GM21576 (cell line): ENCODE results near the gene STK17B.
"Not testable (repeated sequence)": the region's sequence is repeated elsewhere in the genome, so short reads cannot be mapped to it uniquely, and the experiment has no call there.

ENCODE experiments used
- ATAC-seq: cut with Tn5 transposase; IDR thresholded peaks from one replicate; pipeline ENCODE4 v1.9.1; 2021; ENCODE audit warnings: mild to moderate bottlenecking, moderate library complexity; ENCODE audit not compliant: unreplicated experiment

Gene STK17B

DNA sequence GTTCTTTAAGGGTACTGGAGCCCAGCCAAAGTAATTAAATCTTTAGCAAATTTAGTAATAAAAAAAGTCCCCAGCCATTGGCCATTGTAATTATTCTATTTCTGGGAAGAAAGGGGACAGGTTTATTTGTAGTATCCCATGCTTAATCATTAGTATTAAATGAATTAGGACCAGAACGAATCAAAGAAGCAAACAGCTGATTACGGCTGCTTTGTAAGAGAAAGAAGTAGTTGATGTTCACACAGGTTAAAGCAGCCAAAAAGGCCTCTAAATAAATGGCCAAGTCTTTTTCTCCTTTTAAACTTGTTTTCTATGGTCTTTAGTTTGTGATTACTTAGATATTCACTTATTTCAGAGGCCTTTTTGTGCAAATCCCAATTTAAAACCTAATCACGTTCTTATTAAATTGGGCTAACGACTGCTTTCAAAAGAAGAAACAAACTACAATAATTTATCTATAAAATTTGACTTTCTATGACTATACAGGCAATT is 54.1 kb downstream of the STK17B start:
- ATAC-seq = no peak

GRCh38 chr2:196113061-196113974 is 58.1 kb downstream of the STK17B start:
- ATAC-seq = no peak

GRCh38 chr2:196112418-196113034 is 58.9 kb downstream of the STK17B start:
- ATAC-seq = no peak

GRCh38 chr2:196108604-196109003 is 62.8 kb downstream of the STK17B start:
- ATAC-seq = no peak

DNA sequence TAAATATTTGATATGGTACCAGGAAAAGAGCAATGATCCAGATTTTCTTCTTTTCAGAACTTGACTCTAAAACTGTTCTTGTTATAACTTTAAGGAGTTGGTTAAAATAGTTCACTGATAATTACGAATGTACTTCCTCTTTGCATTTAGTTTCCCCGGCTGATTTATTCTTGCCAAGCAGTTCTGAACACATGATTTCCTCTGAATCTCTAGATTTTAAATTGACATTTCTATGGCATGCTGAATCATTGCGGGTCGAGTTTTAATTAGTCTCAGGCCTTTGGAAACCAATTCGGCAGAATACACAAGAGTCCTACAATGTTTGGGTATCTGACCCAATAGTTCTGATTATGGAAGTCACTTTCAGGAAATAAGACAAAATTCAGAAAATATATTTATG is 65.4 kb downstream of the STK17B start:
- no peak for ATAC-seq

DNA sequence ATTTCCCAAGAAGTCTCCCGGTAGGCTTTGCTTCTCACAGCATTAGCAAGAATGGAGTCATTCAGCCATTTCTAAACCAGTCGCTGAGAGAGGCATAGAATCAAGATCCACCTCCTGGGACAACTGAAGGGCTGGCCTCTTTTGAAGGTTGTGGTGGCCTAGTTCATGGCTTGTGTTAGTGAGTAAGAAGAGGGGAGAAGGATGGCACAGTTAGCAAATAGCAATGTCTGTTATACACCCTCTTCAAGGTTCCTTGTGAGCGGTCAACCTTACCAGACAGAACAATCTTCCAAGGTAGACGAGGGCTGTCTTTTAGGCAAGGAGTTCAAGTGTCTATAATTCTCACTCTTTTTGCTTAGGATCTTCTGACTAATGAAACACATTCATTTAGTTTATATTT is 67.3 kb downstream of the STK17B start:
- ATAC-seq = no peak

- no peak for ATAC-seq
Measured at GRCh38 chr2:196103626-196104025, 67.8 kb downstream of the STK17B start.

- peak; percentile 97 for ATAC-seq
Measured at GRCh38 chr2:196101325-196101991, 69.9 kb downstream of the STK17B start.

DNA sequence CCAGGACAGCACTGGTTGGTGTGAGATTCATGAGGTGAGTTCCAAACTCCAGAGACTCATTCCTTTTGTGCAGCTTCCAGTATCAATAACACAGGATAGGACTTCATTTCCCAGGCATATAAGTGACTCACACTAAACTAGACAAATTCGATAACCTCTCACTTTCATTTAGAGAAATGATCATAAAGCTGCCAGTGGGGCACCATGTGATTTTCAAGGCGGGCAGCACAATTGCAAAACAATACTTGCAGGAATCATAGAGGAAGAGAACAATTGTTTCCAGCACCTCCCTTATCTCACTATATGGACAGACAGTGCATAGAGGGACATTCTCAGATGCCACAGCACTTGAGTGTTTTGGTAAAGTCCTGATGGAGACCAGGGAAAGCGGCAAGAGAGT is 71.5 kb downstream of the STK17B start:
- ATAC-seq = no peak

- ATAC-seq = no peak
Measured at GRCh38 chr2:196097864-196098660, 73.3 kb downstream of the STK17B start.

- ATAC-seq = no peak
Measured at GRCh38 chr2:196096982-196097745, 74.2 kb downstream of the STK17B start.

DNA sequence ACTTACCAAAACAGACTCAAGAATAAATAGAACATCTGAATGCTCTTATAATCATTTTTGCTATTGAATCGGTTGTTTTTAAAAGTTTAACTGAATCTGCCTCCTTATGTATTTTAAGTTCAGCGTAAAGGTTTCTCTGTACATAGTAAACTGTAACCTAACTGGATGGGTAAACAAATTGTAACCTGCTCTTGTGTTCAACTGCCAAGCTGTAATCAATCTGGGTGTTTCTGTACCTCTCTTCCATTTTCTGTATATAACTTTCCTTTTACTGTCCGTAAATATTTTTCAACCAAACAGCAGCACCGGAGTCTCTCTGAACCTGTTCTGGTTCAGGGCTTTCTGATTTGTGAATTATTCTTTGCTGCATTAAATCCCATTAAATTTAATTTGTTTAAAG is 75.1 kb downstream of the STK17B start:
- ATAC-seq = no peak

- ATAC-seq = not testable (repeated sequence)
Measured at GRCh38 chr2:196089448-196089847, 81.9 kb downstream of the STK17B start.

DNA sequence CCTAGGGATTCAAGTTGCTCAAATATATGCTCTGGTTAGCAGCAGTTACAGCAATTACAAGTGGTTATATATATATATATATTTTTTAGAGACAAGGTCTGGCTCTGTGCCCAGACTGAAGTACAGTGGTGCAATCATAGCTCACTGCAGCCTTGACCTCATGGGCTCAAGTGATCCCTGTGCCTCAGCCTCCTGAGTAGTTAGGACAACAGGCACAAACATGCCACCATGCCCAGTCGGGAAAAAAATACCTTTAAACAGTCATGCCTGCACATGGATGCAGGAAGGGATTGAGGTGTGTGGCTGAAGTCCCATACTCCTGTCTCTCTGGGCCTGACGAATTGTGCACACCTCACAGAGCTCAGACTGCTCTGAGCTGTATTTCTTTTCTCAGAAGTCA is 83.2 kb downstream of the STK17B start:
- ATAC-seq = no peak

DNA sequence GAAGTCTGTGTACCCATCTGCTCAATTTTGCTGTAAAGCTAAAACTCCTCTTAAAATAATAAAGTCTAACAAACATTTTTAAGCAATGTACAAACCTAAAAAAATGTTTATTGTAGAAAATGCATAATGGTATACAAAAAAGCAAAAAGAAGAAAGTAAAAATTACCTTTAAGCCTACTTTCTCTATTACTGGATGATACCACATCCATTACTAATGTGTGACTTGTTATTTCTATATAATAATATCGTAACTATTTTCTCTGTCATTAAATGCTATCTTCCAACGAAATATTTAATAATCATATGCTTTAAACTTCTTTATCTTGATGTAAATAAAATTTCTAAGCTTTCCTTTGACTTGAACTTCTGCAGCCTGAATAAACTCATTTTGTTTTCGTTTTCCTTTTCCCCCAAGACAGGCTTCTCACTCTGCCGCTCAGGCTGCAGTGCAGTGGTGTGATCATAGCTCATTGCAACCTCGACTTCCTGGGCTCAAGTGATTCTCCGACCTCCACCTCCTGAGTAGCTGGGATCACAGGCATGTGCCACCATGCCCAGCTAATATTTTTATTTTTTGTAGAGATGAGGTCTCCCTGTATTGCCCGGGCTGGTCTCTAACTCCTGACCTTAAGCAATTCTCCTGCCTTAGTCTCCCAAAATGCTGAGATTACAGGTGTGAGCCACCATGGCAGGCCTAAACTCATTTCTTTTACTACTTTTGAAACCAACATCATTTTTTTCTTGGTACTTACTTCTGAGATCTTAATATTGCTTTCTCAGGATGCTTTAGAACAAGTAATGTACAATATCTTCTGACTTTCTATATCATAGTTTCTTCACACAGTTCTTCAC is 84.6 kb downstream of the STK17B start:
- ATAC-seq = no peak

- no peak for ATAC-seq
Measured at GRCh38 chr2:196083601-196084000, 87.8 kb downstream of the STK17B start.
